DND-41 (cell line): Measurements from ENCODE around the gene CR1L.

Source experiments
- EZH2 ChIP-seq: IDR thresholded peaks from 3 replicates; pipeline ENCODE4 v1.6.1; 2012; ENCODE audit warnings: borderline replicate concordance, low read depth, mild to moderate bottlenecking, moderate library complexity, low read length, inconsistent platforms; ENCODE audit not compliant: severe bottlenecking
- TF ChIP-seq, protein P1 (sequence below): IDR thresholded peaks from 2 replicates; pipeline ENCODE4 v1.5.1; 2012; ENCODE audit warnings: borderline replicate concordance, low read length, moderate library complexity, mild to moderate bottlenecking; ENCODE audit not compliant: poor library complexity, severe bottlenecking; ENCODE audit errors: extremely low read depth

DNA sequence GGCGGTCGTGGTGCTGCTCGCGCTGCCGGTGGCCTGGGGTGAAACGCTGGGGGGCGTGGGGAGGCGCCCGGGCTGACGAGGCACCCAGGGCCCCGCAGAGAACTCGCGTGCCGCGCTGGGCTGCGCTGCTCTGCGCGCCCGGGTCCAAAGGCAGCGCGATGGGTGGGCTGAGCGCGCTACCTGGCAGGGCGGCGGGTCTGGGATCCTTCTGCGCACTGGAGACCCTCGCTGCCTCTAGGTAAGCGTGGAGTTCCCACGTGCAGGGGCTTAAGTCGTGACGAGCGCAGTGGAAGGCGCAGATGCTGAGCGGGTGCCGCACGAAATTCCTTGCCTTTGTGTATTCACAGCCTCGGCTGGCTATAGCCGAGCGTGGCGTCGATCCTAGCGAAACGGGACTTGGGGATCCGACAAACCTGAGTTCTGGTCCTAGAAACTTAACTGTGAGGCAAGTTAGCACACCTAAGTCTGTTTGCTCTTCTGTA, 24.6 kb downstream of the CR1L start:
- TF ChIP-seq, protein P1, sequence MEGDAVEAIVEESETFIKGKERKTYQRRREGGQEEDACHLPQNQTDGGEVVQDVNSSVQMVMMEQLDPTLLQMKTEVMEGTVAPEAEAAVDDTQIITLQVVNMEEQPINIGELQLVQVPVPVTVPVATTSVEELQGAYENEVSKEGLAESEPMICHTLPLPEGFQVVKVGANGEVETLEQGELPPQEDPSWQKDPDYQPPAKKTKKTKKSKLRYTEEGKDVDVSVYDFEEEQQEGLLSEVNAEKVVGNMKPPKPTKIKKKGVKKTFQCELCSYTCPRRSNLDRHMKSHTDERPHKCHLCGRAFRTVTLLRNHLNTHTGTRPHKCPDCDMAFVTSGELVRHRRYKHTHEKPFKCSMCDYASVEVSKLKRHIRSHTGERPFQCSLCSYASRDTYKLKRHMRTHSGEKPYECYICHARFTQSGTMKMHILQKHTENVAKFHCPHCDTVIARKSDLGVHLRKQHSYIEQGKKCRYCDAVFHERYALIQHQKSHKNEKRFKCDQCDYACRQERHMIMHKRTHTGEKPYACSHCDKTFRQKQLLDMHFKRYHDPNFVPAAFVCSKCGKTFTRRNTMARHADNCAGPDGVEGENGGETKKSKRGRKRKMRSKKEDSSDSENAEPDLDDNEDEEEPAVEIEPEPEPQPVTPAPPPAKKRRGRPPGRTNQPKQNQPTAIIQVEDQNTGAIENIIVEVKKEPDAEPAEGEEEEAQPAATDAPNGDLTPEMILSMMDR: no peak
- TF ChIP-seq EZH2: no peak
